ENCODE results near the gene SNX9.

The SNX9 gene

GRCh38 chr6:157984686-157985225 lies 161.7 kb downstream of the SNX9 start:
- no peak for TF ChIP-seq ZNF274 (IDR thresholded peaks at IDR 0.05; ENCODE audit: low read depth, low read length)
- no peak overlapping the region for H3K4me3 ChIP-seq (ENCODE audit: low read length)

DNA sequence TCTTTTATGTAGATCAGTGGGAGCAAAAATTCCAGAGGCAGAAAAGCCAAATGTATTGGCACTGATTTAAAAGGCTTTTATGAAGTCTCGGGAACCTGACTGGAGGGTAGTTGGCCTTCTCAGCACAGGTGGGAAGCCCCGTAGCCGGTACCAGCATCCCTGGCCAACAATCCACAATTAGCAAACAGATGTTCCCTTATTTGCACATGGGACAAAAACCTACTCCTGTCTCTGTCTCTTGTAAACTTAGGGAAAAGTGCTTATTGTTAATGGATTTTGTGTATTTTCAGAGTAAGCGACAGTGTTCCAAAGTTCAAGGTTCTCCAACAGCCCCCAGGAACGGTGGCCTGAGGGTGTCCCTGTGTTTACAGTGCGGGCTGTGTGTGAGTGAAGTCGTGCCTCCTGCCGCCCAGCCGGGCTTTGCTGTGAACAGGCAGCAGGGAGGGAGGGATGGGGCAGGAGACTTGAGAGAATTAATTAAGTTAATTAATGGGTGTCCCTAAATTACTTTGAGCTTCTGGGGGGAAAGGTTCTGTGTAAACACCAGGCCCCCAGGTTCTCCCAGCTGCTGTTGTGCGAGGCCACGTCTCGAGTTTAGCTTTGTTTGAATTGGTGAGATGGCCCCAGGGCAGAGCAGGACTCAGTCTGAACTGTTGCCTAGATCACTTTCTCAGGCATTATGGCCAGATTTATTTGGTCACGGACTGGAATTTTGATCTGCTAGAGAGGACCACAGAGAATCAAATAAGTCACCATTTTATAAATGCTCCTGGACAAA lies 162.5 kb downstream of the SNX9 start:
- no peak for TF ChIP-seq ZNF274 (IDR thresholded peaks at IDR 0.05; ENCODE audit: low read depth, low read length)
- no peak overlapping the region for H3K4me3 ChIP-seq (ENCODE audit: low read length)

DNA sequence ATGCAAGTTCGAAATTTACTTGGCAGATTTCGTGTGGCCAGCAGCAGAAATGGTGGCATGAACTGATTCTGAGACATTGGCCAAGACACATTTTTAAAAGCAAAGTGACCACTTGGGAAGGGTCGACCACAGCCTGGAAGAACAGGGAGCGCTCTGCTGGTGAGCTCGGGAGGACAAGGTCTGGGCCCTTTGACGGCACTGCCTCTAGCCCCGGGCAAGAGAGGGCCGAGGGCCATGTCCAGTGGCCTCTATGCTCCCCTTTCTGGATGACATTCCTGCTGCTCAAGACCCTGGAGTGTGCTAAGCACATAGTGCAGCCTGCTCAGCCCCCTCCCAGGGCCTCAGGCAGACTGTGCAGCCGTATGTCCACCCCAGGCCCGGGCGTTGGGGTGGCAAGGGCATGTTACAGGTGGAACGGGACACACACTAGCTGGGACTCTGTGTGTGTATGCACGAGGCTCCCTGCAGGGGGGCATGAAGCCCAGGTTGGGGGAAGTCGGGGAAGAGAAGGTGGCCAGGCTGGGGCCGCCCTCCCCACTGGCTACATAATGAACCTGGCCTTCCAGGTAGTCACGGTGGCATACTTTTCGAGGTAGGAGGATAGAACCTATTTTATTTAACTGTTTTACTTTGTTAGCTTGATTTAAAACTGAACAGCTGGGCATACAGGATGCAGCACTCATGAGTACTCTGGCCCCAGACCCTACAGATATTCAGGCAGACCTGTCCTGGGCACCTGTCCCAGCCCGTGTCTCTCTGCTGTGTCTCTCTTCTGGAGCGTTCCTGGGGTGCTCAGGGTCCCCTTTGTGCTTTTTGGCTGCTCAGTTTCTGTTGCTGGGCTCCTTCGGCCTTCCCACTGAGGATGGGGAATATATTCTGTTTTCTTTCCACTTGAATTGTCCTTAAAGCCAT lies 165.0 kb downstream of the SNX9 start:
- no peak for TF ChIP-seq ZNF274 (IDR thresholded peaks at IDR 0.05; ENCODE audit: low read depth, low read length)

GRCh38 chr6:157988700-157989063 lies 165.6 kb downstream of the SNX9 start:
- no peak overlapping the region for H3K4me3 ChIP-seq (ENCODE audit: low read length)

More for the DNA sequence above, 165.0 kb downstream of the SNX9 start:
- no peak overlapping the region for H3K4me3 ChIP-seq (ENCODE audit: low read length)

GRCh38 chr6:157989541-157990289 lies 166.7 kb downstream of the SNX9 start:
- no peak overlapping the region for H3K4me3 ChIP-seq (ENCODE audit: low read length)
- TF ChIP-seq ZNF274 (IDR thresholded peaks at IDR 0.05; ENCODE audit: low read depth, low read length): no peak

More at GRCh38 chr6:157988700-157989063, 165.6 kb downstream of the SNX9 start:
- no peak for TF ChIP-seq ZNF274 (IDR thresholded peaks at IDR 0.05; ENCODE audit: low read depth, low read length)

- TF ChIP-seq ZNF274 (IDR thresholded peaks at IDR 0.05; ENCODE audit: low read depth, low read length): no peak
- no peak overlapping the region; the same call in 1 of the 2 replicates for H3K4me3 ChIP-seq (ENCODE audit: low read length)
These were observed 167.4 kb downstream of the SNX9 start for GRCh38 chr6:157990321-157991066.

- no peak for TF ChIP-seq ZNF274 (IDR thresholded peaks at IDR 0.05; ENCODE audit: low read depth, low read length)
- no peak overlapping the region for H3K4me3 ChIP-seq (ENCODE audit: low read length)
These were observed 168.0 kb downstream of the SNX9 start for GRCh38 chr6:157991067-157991432.

DNA sequence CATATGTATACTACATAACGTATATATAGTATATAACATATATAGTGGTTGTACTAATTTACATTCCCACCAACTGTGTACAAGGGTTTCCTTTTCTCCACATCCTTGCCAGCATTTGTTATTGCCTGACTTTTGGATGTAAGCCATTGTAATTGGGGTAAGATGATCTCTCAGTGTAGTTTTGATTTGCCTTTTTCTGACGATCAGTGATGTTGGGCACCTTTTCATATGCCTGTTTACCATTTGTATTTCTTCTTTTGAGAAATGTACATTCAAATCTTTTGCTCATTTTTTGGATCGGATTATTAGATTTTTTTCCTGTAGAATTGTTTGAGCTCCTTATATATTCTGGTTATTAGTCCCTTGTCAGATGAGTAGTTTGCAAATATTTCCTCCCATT lies 170.0 kb downstream of the SNX9 start:
- no peak for TF ChIP-seq ZNF274 (IDR thresholded peaks at IDR 0.05; ENCODE audit: low read depth, low read length)
- no peak overlapping the region for H3K4me3 ChIP-seq (ENCODE audit: low read length)

DNA sequence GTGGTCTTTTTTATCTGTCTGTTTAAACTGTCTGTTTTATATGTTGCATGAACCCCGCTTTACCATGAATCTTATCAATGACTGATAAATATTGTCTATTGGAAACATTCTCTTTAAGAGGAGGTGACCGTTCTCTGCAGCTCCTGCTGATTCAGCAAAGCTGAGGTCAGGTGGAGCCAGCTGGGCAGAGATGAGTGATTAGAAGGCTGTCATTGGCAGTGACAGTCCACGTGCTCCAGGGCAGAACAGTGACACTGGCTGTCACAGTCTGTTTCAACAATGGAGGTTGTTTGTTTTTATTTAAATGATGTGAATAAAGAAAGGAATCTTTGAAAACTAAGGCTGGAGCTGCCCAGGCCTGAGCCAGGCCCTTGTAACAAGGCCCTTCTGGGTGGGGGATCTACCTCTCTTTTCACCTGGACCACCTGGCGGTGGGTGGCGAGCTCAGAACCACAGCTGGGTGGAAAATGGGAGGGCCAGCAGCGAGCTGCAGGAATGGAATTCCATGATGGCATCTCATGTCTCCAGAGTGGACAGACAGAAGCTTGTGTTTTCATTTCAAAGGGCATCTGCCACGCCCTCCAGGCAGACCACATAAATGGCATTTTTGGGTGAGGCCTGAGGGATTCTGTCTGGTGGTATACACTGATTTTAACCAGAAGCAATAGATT lies 171.2 kb downstream of the SNX9 start:
- no peak overlapping the region for H3K4me3 ChIP-seq (ENCODE audit: low read length)
- no peak for TF ChIP-seq ZNF274 (IDR thresholded peaks at IDR 0.05; ENCODE audit: low read depth, low read length)
